H1 (cell line): Measurements from ENCODE around the gene STPG1. TPM values are rescaled to one million over a fixed set of nuclear protein-coding genes. Genes with fewer than 3 reads are reported as not detected.

Experiments
- CTCF ChIA-PET: fragments of 300-600 bp; sonication (Branson Sonifier 250); formaldehyde crosslinking; loops from one replicate; lab custom pipeline; 2021; ENCODE audit not compliant: partially characterized antibody; lab: Charles Lee
- POLR2A ChIA-PET: fragments of 300-600 bp; sonication (Branson Sonifier 250); formaldehyde crosslinking; loops from one replicate; lab custom pipeline; 2021; ENCODE audit warnings: inconsistent platforms; ENCODE audit not compliant: partially characterized antibody; lab: Charles Lee
- DNase-seq, 2 experiments: peaks; one replicate each; pipeline versions ENCODE4 v3.0.0 to v3.0.0-alpha.2; 2010 to 2022; ENCODE audit warnings: low spot score in 2 of 2, low read depth in 1 of 2, mixed read lengths in 1 of 2
- FAIRE-seq: peaks from 2 replicates; lab custom pipeline; 2011; peaks lifted over from hg19 to GRCh38; lab: Jason Lieb, UNC
- H2AFZ ChIP-seq: 2 replicates; pipeline ENCODE4 v1.8.1; 2012; ENCODE audit warnings: low read length, inconsistent platforms
- H2AK5ac ChIP-seq: 2 replicates; pipeline ENCODE4 v1.6.1; 2013; ENCODE audit warnings: low read depth, low read length
- H2BK120ac ChIP-seq: replicated peaks from 2 replicates; pipeline ENCODE3; 2013; ENCODE audit warnings: low read depth, low read length, inconsistent platforms
- H2BK12ac ChIP-seq: 2 replicates; pipeline ENCODE4 v1.6.1; 2013; ENCODE audit warnings: low read depth, low read length
- H2BK15ac ChIP-seq: 2 replicates; pipeline ENCODE4 v1.6.1; 2013; ENCODE audit warnings: low read length
- H2BK20ac ChIP-seq: 2 replicates; pipeline ENCODE4 v1.6.1; 2013; ENCODE audit warnings: low read length
- H2BK5ac ChIP-seq: 2 replicates; pipeline ENCODE4 v1.6.1; 2013; ENCODE audit warnings: low read depth, low read length
- H3K14ac ChIP-seq: 2 replicates; pipeline ENCODE4 v1.6.1; 2013; ENCODE audit warnings: inconsistent platforms; ENCODE audit not compliant: insufficient read length
- H3K18ac ChIP-seq: 2 replicates; pipeline ENCODE4 v1.6.1; 2013; ENCODE audit warnings: low read length; ENCODE audit errors: extremely low read depth
- H3K23ac ChIP-seq: 2 replicates; pipeline ENCODE4 v1.6.1; 2013; ENCODE audit warnings: inconsistent platforms; ENCODE audit not compliant: insufficient read length
- H3K23me2 ChIP-seq: 2 replicates; pipeline ENCODE4 v1.6.1; 2013; ENCODE audit warnings: low read depth, low read length
- H3K27ac ChIP-seq: 2 replicates; pipeline ENCODE4 v1.6.1; 2011; ENCODE audit warnings: low read depth, low read length, inconsistent platforms
- H3K27me3 ChIP-seq, 4 experiments: replicated peaks in 1 of 4; 1 replicate in 1 of 4; 2 replicates in 3 of 4; pipeline versions ENCODE4 v1.6.1 to v1.8.1; 2011 to 2013; ENCODE audit warnings: low read length in 3 of 4, mild to moderate bottlenecking in 3 of 4, inconsistent platforms in 2 of 4, mixed read lengths in 2 of 4, moderate library complexity in 1 of 4; ENCODE audit not compliant: control insufficient read depth in 3 of 4, insufficient read depth in 3 of 4; ENCODE audit errors: extremely low read depth in 1 of 4
- H3K36me3 ChIP-seq, 4 experiments: 2 replicates each; pipeline versions ENCODE4 v1.6.1 to v1.8.1; 2011 to 2013; ENCODE audit warnings: mild to moderate bottlenecking in 4 of 4, low read length in 3 of 4, moderate library complexity in 2 of 4, control low read depth in 1 of 4, inconsistent platforms in 1 of 4; ENCODE audit not compliant: insufficient read depth in 4 of 4, control insufficient read depth in 2 of 4
- H3K4ac ChIP-seq: replicated peaks from 2 replicates; pipeline ENCODE3; 2013; ENCODE audit warnings: low read length, low read depth, mixed read lengths, inconsistent platforms; ENCODE audit not compliant: insufficient read length
- H3K4me1 ChIP-seq, 4 experiments: replicated peaks in 1 of 4; 1 replicate in 1 of 4; 2 replicates in 3 of 4; pipeline versions ENCODE4 v1.6.1 to v1.8.1; 2011 to 2013; ENCODE audit warnings: low read length in 3 of 4, inconsistent platforms in 2 of 4, mixed read lengths in 1 of 4; ENCODE audit not compliant: insufficient read depth in 4 of 4, control insufficient read depth in 3 of 4
- H3K4me2 ChIP-seq, 2 experiments: 2 replicates each; pipeline versions ENCODE4 v1.6.1 to v1.8.1; 2011 to 2013; ENCODE audit warnings: low read depth in 2 of 2, low read length in 2 of 2, control low read depth in 1 of 2, inconsistent platforms in 1 of 2, mild to moderate bottlenecking in 1 of 2; ENCODE audit not compliant: insufficient read depth in 1 of 2
- H3K4me3 ChIP-seq, 4 experiments: fragments of 200-600, 300-600 bp in 1 of 4; sonication (generic), shearing (Covaris generic), sonication (Bioruptor Twin) in 1 of 4; 2 replicates each; pipeline versions ENCODE4 v1.5.1 to v1.8.1; 2011 to 2016; ENCODE audit warnings: low read length in 4 of 4, low read depth in 3 of 4, control low read depth in 2 of 4, inconsistent platforms in 2 of 4, mild to moderate bottlenecking in 2 of 4, mixed read lengths in 1 of 4, moderate library complexity in 1 of 4; ENCODE audit not compliant: insufficient read depth in 2 of 4; ENCODE audit errors: extremely low read depth in 1 of 4
- H3K56ac ChIP-seq: replicated peaks from 2 replicates; pipeline ENCODE3; 2013; ENCODE audit warnings: low read depth, mild to moderate bottlenecking, mixed read lengths, low read length, inconsistent platforms; ENCODE audit not compliant: insufficient read length
- H3K79me1 ChIP-seq: 2 replicates; pipeline ENCODE4 v1.6.1; 2013; ENCODE audit warnings: low read depth, low read length, control low read depth
- H3K79me2 ChIP-seq, 2 experiments: 2 replicates each; pipeline versions ENCODE4 v1.6.1 to v1.8.1; 2012 to 2013; ENCODE audit warnings: low read length in 2 of 2, mild to moderate bottlenecking in 2 of 2, inconsistent platforms in 1 of 2; ENCODE audit not compliant: insufficient read depth in 2 of 2, control insufficient read depth in 1 of 2
- H3K9ac ChIP-seq, 4 experiments: replicated peaks in 1 of 4; 1 replicate in 1 of 4; 2 replicates in 3 of 4; pipeline versions ENCODE4 v1.6.1 to v1.8.1; 2011 to 2013; ENCODE audit warnings: low read depth in 3 of 4, low read length in 3 of 4, control low read depth in 2 of 4, mild to moderate bottlenecking in 2 of 4, moderate library complexity in 2 of 4, inconsistent platforms in 1 of 4; ENCODE audit errors: extremely low read depth in 1 of 4
- H3K9me3 ChIP-seq, 2 experiments: 2 replicates each; pipeline versions ENCODE4 v1.6.1 to v1.8.1; 2012 to 2013; ENCODE audit warnings: mild to moderate bottlenecking in 2 of 2, moderate library complexity in 2 of 2, control low read depth in 1 of 2, inconsistent platforms in 1 of 2, low read depth in 1 of 2, low read length in 1 of 2, mixed read lengths in 1 of 2; ENCODE audit not compliant: insufficient read depth in 2 of 2
- H4K20me1 ChIP-seq, 2 experiments: replicated peaks in 1 of 2; 2 replicates each; pipeline versions ENCODE3 to v1.8.1; 2011 to 2013; ENCODE audit warnings: inconsistent platforms in 2 of 2, low read length in 2 of 2, mild to moderate bottlenecking in 1 of 2; ENCODE audit not compliant: insufficient read depth in 2 of 2, control insufficient read depth in 1 of 2
- H4K5ac ChIP-seq: 2 replicates; pipeline ENCODE4 v1.6.1; 2013; ENCODE audit warnings: low read length, low read depth, mixed read lengths, inconsistent platforms; ENCODE audit not compliant: insufficient read length
- H4K8ac ChIP-seq: 2 replicates; pipeline ENCODE4 v1.8.0; 2013; ENCODE audit warnings: mild to moderate bottlenecking, moderate library complexity, low read length, inconsistent platforms; ENCODE audit not compliant: insufficient read depth; ENCODE audit errors: extremely low read depth
- H4K91ac ChIP-seq: replicated peaks from 2 replicates; pipeline ENCODE3; 2013; ENCODE audit warnings: low read length, mixed read lengths, inconsistent platforms; ENCODE audit not compliant: insufficient read length
- CBX8 ChIP-seq: fragments of 300-800, 300-1000 bp; sonication (generic); IDR thresholded peaks from 2 replicates; pipeline ENCODE4 v1.7.1; 2016; ENCODE audit warnings: low read depth, low read length, borderline replicate concordance
- CEBPB ChIP-seq: IDR thresholded peaks from 2 replicates; pipeline ENCODE4 v1.6.1; 2012; ENCODE audit warnings: low read depth, low read length
- CREB1 ChIP-seq: IDR thresholded peaks from 2 replicates; pipeline ENCODE4 v1.6.1; 2012; ENCODE audit warnings: inconsistent platforms
- EGR1 ChIP-seq: IDR thresholded peaks from 2 replicates; pipeline ENCODE4 v1.6.1; 2011; ENCODE audit warnings: low read depth, low read length, borderline replicate concordance
- FOSL1 ChIP-seq: IDR thresholded peaks from 2 replicates; pipeline ENCODE4 v1.6.1; 2011; ENCODE audit warnings: mild to moderate bottlenecking, low read depth, low read length, moderate library complexity; ENCODE audit not compliant: insufficient read depth
- HDAC6 ChIP-seq: IDR thresholded peaks from one replicate; pipeline ENCODE4 v1.7.1; 2012; ENCODE audit warnings: low read depth, mild to moderate bottlenecking, inconsistent platforms, low read length, moderate library complexity
- KDM5A ChIP-seq: fragments of 200-600 bp; IDR thresholded peaks from 2 replicates; pipeline ENCODE4 v1.7.1; 2012; ENCODE audit warnings: mild to moderate bottlenecking, low read length, inconsistent platforms, mixed read lengths
- RXRA ChIP-seq: IDR thresholded peaks from 2 replicates; pipeline ENCODE4 v1.6.1; 2011; ENCODE audit warnings: low read depth, mild to moderate bottlenecking, low read length, moderate library complexity; ENCODE audit not compliant: insufficient read depth
- WGBS, 2 experiments: shearing (Covaris generic) in 1 of 2; methylation state at CpG; one replicate each; pipeline versions ENCODE4 v1.1.6 to v1.1.7; 2013 to 2015; ENCODE audit warnings: low lambda C conversion rate in 2 of 2, mixed read lengths in 2 of 2, inconsistent platforms in 1 of 2, low coverage in 1 of 2, missing lambda C conversion rate in 1 of 2; ENCODE audit not compliant: insufficient replicate concordance in 2 of 2, insufficient coverage in 1 of 2, insufficient read length in 1 of 2; ENCODE audit errors: extremely low coverage in 1 of 2, missing lambda C conversion rate in 1 of 2; 5-methylcytosine and 5-hydroxymethylcytosine counted together
- polyA plus RNA-seq, 7 experiments: library from polyadenylated mRNA; depleted of rRNA in 3 of 7; stranded (reverse) in 5 of 7; unstranded in 2 of 7; fragments of >200 nt in 5 of 7; fragments of 200-250 nt in 2 of 7; gene quantifications; 1 replicate in 5 of 7; 2 replicates in 1 of 7; 4 replicates in 1 of 7; pipeline versions ENCODE4 v1.2.1 to v1.2.3, GENCODE V29; 2011 to 2013; ENCODE audit warnings: missing spikeins in 2 of 7, mixed read lengths in 2 of 7
- total RNA-seq: library from RNA; stranded (reverse); fragmentation: NEBNext Ultra II Directional; extraction: Animal tissue kit (Norgen Biotek cat#: 25700); gene quantifications from 2 replicates; pipeline ENCODE4 v1.2.1, GENCODE V29; 2021
- TF ChIP-seq, protein P1 (sequence below): IDR thresholded peaks from 2 replicates; pipeline ENCODE4 v1.6.1; 2012; ENCODE audit warnings: inconsistent platforms
- TF ChIP-seq, protein P2 (sequence below): IDR thresholded peaks from 2 replicates; pipeline ENCODE4 v1.6.1; 2012; ENCODE audit warnings: inconsistent platforms

Gene STPG1
- total and polyA plus RNA-seq, 2 of the 8 experiments (the other 6 are each of a cell fraction or from before 2014, with no cell fraction given) = 10.3 to 11.2 TPM

DNA sequence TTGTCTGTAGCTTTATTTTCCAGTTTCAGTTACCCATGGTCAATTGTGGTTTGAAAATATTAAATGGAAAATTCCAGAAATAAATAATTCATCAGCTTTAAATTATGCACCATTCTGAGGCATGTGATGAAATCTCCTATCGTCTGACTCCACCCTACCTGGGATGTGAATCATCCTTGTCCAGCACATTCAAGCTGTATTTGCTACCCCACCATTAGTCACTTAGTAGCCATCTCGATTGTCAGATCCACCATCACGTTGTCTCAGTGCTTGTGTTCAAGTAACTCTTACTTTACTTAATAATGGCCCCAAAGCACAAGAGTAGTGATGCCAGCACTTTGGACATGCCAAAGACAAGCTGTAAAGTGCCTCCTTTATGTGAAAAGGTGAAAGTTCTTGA lies 4.0 kb downstream of the STPG1 start:
- Histone ChIP-seq H3K4me1 (no peaks in the 10 kb centered on the region), H2BK20ac (no peak overlapping the region), H2AFZ (no peak overlapping the region), H3K9me3 (no peaks in the 10 kb centered on the region), H2BK5ac (no peak overlapping the region), H2BK12ac (no peak overlapping the region), H2AK5ac (no peak overlapping the region), H3K79me2 (0 out of 4 replicates have a peak, but pooled peaks cover 0 to 3% of the 10 kb centered on the region in 2 experiments), H3K79me1 (no peaks in the 10 kb centered on the region), H4K20me1 (no peaks in the 10 kb centered on the region), H3K56ac (no peak overlapping the region), H3K9ac (no peak overlapping the region), H4K8ac (no peak overlapping the region), H4K5ac (no peak overlapping the region), H3K14ac (no peak overlapping the region), H2BK120ac (no peak overlapping the region), H3K27ac (no peak overlapping the region), H3K4me3 (no peak overlapping the region), H3K27me3 (no peaks in the 10 kb centered on the region), H2BK15ac (no peak overlapping the region), H3K23ac (no peak overlapping the region), H3K18ac (no peak overlapping the region), H3K4me2 (no peak overlapping the region), H4K91ac (no peak overlapping the region), H3K36me3 (no peaks in the 10 kb centered on the region), H3K23me2 (peaks cover 3% of the 10 kb centered on the region), H3K4ac (no peak overlapping the region)
- FAIRE-seq (no peak), DNase-seq (no peak)
- ChIA-PET POLR2A (interaction anchor here (1.2 kb wide), 1 partner anchor 16 kb away, joined by 4 read pairs; no protein-coding TSS in a partner anchor), CTCF (interaction anchor here (0.8 to 5.6 kb wide), 6 partner anchors 12 to 210 kb away, joined by 3 to 33 read pairs (median 4); no protein-coding TSS in a partner anchor)
- 90% methylated on average over 3 of the region's 3 CpGs; no CpG with 5 or more reads in 1 of the 2 experiments for WGBS, 2 experiments
- TF ChIP-seq KDM5A = no peak
- TF ChIP-seq, protein P1, sequence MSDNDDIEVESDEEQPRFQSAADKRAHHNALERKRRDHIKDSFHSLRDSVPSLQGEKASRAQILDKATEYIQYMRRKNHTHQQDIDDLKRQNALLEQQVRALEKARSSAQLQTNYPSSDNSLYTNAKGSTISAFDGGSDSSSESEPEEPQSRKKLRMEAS = no peak
- no peak for TF ChIP-seq HDAC6
- TF ChIP-seq CBX8 = no peak
- no peak for TF ChIP-seq CREB1
- no peak for TF ChIP-seq FOSL1
- TF ChIP-seq RXRA = no peak
- TF ChIP-seq CEBPB = no peak
- TF ChIP-seq EGR1 = no peak
- TF ChIP-seq, protein P2, sequence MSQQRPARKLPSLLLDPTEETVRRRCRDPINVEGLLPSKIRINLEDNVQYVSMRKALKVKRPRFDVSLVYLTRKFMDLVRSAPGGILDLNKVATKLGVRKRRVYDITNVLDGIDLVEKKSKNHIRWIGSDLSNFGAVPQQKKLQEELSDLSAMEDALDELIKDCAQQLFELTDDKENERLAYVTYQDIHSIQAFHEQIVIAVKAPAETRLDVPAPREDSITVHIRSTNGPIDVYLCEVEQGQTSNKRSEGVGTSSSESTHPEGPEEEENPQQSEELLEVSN = no peak
